IPS DF 6.9 (cell line): ENCODE results near the gene PIGB.
"Not testable (repeated sequence)": the region's sequence is repeated elsewhere in the genome, so short reads cannot be mapped to it uniquely, and the experiment has no call there.

Experiments
- DNase-seq: peaks from one replicate; pipeline ENCODE4 v3.0.0-alpha.2; 2013; ENCODE audit warnings: low read depth, low spot score
- H3K27ac ChIP-seq: one replicate; pipeline ENCODE4 v1.5.1; 2013; ENCODE audit warnings: low read length, control low read depth
- H3K27me3 ChIP-seq: 2 replicates; pipeline ENCODE4 v1.6.1; 2013; ENCODE audit warnings: mild to moderate bottlenecking, low read length; ENCODE audit not compliant: control insufficient read depth, insufficient read depth
- H3K36me3 ChIP-seq: 2 replicates; pipeline ENCODE4 v1.6.1; 2013; ENCODE audit warnings: low read length; ENCODE audit not compliant: control insufficient read depth, insufficient read depth
- H3K4me1 ChIP-seq: 2 replicates; pipeline ENCODE4 v1.6.1; 2013; ENCODE audit warnings: low read length; ENCODE audit not compliant: control insufficient read depth, insufficient read depth
- H3K4me3 ChIP-seq: 2 replicates; pipeline ENCODE4 v1.5.1; 2013; ENCODE audit warnings: mild to moderate bottlenecking, low read length
- H3K9me3 ChIP-seq: 2 replicates; pipeline ENCODE4 v1.6.1; 2013; ENCODE audit warnings: low read length, inconsistent platforms; ENCODE audit not compliant: control insufficient read depth, insufficient read depth
- WGBS: extraction: QIAGEN DNeasy Blood & Tissue Kit; methylation state at CpG from one replicate; pipeline ENCODE4 v1.1.7; 2013; ENCODE audit warnings: mixed read lengths, missing lambda C conversion rate; ENCODE audit not compliant: insufficient read length, insufficient coverage; 5-methylcytosine and 5-hydroxymethylcytosine counted together

Gene PIGB

DNA sequence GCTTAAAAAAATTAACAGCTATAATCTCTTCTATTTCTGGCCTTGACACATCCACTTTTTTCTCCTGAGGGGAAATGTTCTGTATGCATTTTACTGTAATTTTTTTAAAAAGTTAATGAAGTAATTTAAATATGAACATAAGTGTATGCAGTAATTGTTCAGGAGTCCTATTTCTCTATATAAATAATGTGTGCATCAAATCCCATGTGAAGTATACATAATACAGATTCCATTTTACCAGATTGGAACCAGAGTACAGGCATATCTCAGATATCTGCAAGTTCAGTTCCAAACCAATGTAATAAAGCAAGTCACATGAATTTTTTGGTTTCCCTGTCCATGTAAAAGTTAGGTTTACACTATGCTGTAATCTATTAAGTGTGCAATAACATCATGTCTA lies 62.6 kb downstream of the PIGB start:
- Histone ChIP-seq H3K36me3 (no peaks in the 10 kb centered on the region), H3K27me3 (no peaks in the 10 kb centered on the region), H3K4me3 (no peak overlapping the region), H3K9me3 (no peaks in the 10 kb centered on the region), H3K4me1 (no peaks in the 10 kb centered on the region), H3K27ac (no peak overlapping the region)
- DNase-seq = no peak

DNA sequence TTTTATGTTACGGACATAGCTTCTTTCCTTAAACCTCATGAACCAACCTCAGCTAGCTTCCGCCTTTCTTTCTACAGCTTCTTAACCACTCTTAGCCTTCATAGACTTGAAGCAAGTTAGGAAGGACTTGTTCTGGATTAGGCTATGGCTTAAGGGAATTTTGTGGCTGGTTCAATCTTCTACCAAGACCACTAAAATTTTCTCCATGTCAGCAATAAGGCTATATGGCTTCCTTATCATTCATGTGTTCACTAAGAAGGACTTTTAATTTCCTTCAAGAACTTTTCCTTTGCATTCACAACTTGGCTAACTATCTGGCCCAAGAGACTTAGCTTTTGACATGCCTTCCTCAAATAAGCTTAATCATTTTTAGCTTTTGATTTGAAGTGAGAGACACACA lies 64.7 kb downstream of the PIGB start:
- H3K9me3 ChIP-seq = no peaks in the 10 kb centered on the region
- no peak overlapping the region for H3K4me3 ChIP-seq
- H3K4me1 ChIP-seq = no peaks in the 10 kb centered on the region
- DNase-seq = no peak
- H3K36me3 ChIP-seq = no peaks in the 10 kb centered on the region
- no CpG with 5 or more reads among the region's 2 CpGs for WGBS
- no peak overlapping the region for H3K27ac ChIP-seq
- no peaks in the 10 kb centered on the region for H3K27me3 ChIP-seq

DNA sequence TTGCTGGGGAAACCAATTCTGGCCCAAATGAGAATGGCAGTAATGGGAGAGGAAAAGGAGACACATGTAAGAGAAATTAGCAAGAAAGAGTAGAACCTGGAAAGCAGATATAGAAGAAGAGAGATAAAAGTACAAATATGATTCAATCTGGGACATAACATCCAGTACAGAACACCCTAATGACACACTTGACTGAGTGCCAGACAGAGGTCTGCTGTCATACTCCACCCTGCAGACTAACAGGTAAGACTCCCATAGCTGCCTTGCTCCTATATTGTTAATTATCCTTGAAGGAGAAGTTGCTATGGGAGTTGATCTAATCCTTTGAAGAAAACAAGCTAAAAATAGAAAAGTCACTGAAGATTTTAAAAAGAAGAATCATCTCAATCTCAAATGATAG lies 68.0 kb downstream of the PIGB start:
- H3K9me3 ChIP-seq = no peaks in the 10 kb centered on the region
- H3K4me1 ChIP-seq = no peaks in the 10 kb centered on the region
- DNase-seq = no peak
- H3K4me3 ChIP-seq = no peak overlapping the region
- no peaks in the 10 kb centered on the region for H3K27me3 ChIP-seq
- H3K27ac ChIP-seq = no peak overlapping the region
- no peaks in the 10 kb centered on the region for H3K36me3 ChIP-seq

DNA sequence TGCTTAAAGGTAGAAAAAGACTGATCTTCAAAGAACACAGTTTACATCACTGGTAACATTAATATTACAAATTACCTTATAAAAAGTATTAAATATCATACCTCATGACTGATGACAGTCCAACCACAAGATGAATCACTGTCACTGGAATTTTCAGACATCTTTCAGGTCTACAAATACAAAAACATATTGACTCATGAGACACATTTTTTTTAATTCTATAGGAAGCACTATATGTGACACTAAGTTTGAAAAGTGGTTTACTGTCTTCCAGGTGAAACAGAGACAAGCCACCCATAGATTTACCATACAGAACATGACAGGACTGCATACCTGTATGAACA lies 70.2 kb downstream of the PIGB start:
- Histone ChIP-seq H3K4me3 (no peak overlapping the region), H3K27ac (no peak overlapping the region)
- no peak for DNase-seq

DNA sequence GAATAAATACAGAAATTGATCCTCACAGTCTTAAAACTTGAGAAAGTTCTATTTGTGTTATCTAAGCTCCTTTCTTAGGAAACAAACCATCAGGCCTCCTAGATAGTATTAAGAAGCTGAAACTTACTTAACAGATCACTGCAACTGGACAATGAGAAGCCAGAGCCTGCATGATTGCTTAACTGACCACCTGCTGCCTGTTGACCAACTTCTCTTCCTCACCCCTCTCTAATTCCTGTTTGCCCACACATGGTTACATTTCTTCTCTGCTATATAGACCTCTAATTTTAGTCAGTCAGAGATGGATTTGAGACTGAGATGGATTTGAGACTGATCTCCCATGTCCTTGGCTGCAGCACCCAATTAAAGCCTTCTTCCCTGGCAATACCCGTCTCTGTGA lies 75.7 kb downstream of the PIGB start:
- no peak overlapping the region for H3K27ac ChIP-seq
- WGBS = no CpG with 5 or more reads among the region's 1 CpG
- H3K4me1 ChIP-seq = no peaks in the 10 kb centered on the region
- no peaks in the 10 kb centered on the region for H3K36me3 ChIP-seq
- H3K9me3 ChIP-seq = no peaks in the 10 kb centered on the region
- no peak for DNase-seq
- H3K4me3 ChIP-seq = no peak overlapping the region
- H3K27me3 ChIP-seq = no peaks in the 10 kb centered on the region

More for the DNA sequence above, 70.2 kb downstream of the PIGB start:
- Histone ChIP-seq H3K27me3 (no peaks in the 10 kb centered on the region), H3K9me3 (no peaks in the 10 kb centered on the region), H3K36me3 (no peaks in the 10 kb centered on the region), H3K4me1 (no peaks in the 10 kb centered on the region)

DNA sequence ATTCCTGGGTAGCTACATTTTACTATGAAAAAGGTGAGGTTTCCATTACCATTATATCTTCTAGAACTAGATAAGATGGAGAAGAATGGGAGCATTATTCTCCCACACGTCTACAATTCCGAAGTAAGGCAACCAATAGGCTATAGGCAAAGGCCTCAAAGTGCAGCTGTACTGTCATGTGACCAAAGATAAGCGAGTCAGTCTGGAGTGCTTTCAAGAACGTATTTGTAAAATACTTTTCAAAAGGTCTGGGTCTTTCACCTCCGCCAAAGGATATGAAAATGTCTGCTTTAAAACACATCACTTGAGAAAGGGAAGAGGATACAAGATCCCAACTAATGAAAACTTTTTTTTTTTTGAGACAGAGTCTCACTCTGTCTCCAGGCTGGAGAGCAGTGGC lies 79.2 kb downstream of the PIGB start:
- Histone ChIP-seq H3K36me3 (no peaks in the 10 kb centered on the region), H3K27ac (no peak overlapping the region), H3K4me1 (no peaks in the 10 kb centered on the region), H3K4me3 (no peak overlapping the region), H3K27me3 (no peaks in the 10 kb centered on the region), H3K9me3 (no peaks in the 10 kb centered on the region)
- no CpG with 5 or more reads among the region's 5 CpGs for WGBS
- no peak for DNase-seq

DNA sequence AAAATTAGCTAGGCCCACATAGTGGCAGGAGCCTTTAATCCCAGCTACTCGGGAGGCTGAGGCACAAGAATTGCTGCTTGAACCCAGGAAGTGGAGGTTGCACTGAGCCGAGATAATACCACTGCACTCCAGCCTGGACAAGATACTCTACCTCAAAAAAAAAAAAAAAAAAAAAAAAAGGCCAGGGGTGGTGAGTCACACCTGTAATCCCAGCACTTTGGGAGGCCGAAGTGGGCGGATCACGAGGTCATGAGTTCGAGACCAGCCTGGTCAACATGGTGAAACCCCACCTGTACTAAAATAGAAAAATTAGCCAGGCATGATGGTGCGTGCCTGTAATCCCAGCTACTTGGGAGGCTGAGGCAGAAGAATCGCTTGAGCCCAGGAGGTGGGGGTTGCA lies 81.0 kb downstream of the PIGB start:
- not testable (repeated sequence) for H3K27me3 ChIP-seq, H3K9me3 ChIP-seq, DNase-seq, H3K4me1 ChIP-seq, H3K27ac ChIP-seq, H3K36me3 ChIP-seq, H3K4me3 ChIP-seq
- WGBS = no CpG with 5 or more reads among the region's 8 CpGs

DNA sequence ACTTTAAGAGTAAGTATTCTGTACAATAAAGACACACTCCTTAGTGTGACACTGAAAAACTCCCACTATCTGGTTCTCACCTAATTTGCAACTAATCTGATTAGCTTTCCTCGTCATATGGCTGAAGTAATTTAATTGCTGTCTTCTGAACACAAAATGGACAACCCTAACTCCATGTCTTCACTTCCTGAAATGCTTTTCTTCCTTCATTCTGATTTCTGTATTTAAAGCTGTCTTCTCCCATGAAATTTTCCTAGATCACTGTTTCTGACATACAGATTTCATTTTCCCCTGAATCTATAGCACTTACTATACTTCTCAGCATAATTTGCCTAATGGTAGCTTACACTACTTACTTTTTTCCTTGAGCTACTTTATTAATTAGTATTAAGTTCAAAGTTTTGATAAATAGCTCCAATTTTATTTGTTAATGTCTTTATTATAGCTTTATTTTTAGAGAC lies 82.8 kb downstream of the PIGB start:
- DNase-seq = no peak
- Histone ChIP-seq H3K27me3 (no peaks in the 10 kb centered on the region), H3K4me1 (no peaks in the 10 kb centered on the region), H3K4me3 (no peak overlapping the region), H3K27ac (no peak overlapping the region), H3K9me3 (no peaks in the 10 kb centered on the region), H3K36me3 (no peaks in the 10 kb centered on the region)
- WGBS = no CpG with 5 or more reads among the region's 1 CpG

DNA sequence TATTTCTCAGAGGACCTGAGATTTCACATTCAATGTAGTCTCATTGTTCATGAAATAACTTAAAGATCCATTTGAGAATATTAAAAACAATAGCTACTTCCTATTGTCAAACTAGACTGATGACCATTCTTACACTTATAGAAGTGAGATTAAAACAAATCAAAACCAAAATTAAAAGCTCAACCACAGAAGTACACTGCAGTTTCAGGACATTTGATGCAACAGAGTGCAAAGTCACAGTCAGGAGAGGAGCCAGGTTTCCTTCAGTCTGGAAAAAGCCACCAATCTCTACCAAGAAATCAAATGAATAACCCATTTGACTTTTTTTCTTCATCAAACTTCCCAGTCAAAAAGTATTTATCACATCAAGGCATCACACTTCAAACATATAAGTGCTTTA lies 83.7 kb downstream of the PIGB start:
- H3K4me1 ChIP-seq = no peaks in the 10 kb centered on the region
- H3K27ac ChIP-seq = no peak overlapping the region
- no peak overlapping the region for H3K4me3 ChIP-seq
- no peak for DNase-seq
- no peaks in the 10 kb centered on the region for H3K9me3 ChIP-seq
- no peaks in the 10 kb centered on the region for H3K27me3 ChIP-seq
- H3K36me3 ChIP-seq = no peaks in the 10 kb centered on the region

DNA sequence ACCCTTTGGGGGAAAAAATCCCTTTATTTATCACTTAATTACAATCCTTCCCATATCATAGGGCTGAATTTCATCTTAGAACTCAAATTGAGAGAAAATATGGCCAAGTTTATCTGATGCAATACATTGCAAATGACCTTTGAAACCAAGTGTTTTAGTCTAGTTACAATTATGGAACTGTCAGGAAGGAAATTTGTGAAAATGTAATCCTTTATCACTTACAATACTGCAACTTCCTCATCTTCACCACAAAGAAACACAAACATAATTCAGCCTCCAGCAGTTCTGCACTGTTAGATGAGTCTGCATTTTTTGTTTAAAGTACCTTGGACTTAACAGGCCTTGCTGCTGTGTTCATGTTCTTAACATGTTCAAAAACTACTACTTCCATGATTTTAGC lies 84.5 kb downstream of the PIGB start:
- H3K27me3 ChIP-seq = no peaks in the 10 kb centered on the region
- H3K4me1 ChIP-seq = no peaks in the 10 kb centered on the region
- no peak overlapping the region for H3K27ac ChIP-seq
- H3K36me3 ChIP-seq = no peaks in the 10 kb centered on the region
- no peak overlapping the region for H3K4me3 ChIP-seq
- no peak for DNase-seq
- no peaks in the 10 kb centered on the region for H3K9me3 ChIP-seq
